GM23338 (cell line): ENCODE data around the gene ZNF335.

Experiments
- CREB1 ChIP-seq: fragments of 250-450 bp; sonication (Bioruptor Pico); IDR thresholded peaks from 2 replicates; pipeline ENCODE4 v1.5.0; 2020; ENCODE audit warnings: low read depth, mild to moderate bottlenecking, moderate library complexity
- EZH2 ChIP-seq: fragments of 200-600 bp; sonication (generic); IDR thresholded peaks from one replicate; pipeline ENCODE4 v1.8.0; 2017; ENCODE audit warnings: antibody characterized with exemption, mild to moderate bottlenecking, low read depth; ENCODE audit not compliant: unreplicated experiment
- EZH2phosphoT487 ChIP-seq: fragments of 200-600 bp; sonication (generic); IDR thresholded peaks from one replicate; pipeline ENCODE4 v1.8.1; 2018; ENCODE audit warnings: antibody characterized with exemption; ENCODE audit not compliant: unreplicated experiment
- JUNB ChIP-seq: IDR thresholded peaks from one replicate; pipeline ENCODE4 v1.6.1; 2016; ENCODE audit warnings: antibody characterized with exemption; ENCODE audit not compliant: unreplicated experiment
- POLR2AphosphoS5 ChIP-seq: IDR thresholded peaks from 2 replicates; pipeline ENCODE4 v1.6.1; 2016; ENCODE audit warnings: antibody characterized with exemption, low read depth
- ZNF114 ChIP-seq: fragments of 250-450 bp; sonication (Bioruptor Pico); IDR thresholded peaks from 2 replicates; pipeline ENCODE4 v1.5.0; 2020; ENCODE audit warnings: mild to moderate bottlenecking, moderate library complexity
- TF ChIP-seq, protein P1 (sequence below), 2 experiments: fragments of 200-600 bp in 1 of 2; sonication (generic) in 1 of 2; conservative IDR thresholded peaks; 2 replicates each; pipeline versions ENCODE4 v1.5.1 to v1.6.1; 2016 to 2017; ENCODE audit warnings: antibody characterized with exemption in 2 of 2, low read depth in 2 of 2, mild to moderate bottlenecking in 2 of 2, moderate library complexity in 1 of 2
- TF ChIP-seq, protein P2 (sequence below): IDR thresholded peaks from one replicate; pipeline ENCODE4 v1.6.1; 2018; ENCODE audit warnings: antibody characterized with exemption; ENCODE audit not compliant: unreplicated experiment
- TF ChIP-seq, protein P3 (sequence below): fragments of 250-450 bp; sonication (Bioruptor Pico); IDR thresholded peaks from 2 replicates; pipeline ENCODE4 v1.5.0; 2020; ENCODE audit warnings: mild to moderate bottlenecking, moderate library complexity

DNA sequence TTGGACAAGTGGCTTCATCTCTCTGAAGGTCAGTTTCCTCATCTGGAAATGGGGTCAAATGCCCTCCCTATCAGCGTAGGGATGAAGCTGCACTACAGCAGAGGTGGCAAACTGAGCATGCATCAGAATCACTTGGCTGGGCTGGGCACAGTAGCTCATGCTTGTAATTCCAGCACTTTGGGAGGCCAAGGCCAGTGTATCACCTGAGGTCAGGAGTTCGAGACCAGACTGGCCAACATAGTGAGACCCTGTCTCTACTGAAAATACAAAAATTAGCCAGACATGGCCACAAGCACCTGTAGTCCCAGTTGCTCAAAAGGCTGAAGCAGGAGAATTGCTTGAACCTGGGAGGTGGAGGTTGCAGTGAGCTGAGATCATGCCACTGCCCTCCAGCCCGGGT, 30.0 kb upstream of the ZNF335 start:
- TF ChIP-seq, protein P1, sequence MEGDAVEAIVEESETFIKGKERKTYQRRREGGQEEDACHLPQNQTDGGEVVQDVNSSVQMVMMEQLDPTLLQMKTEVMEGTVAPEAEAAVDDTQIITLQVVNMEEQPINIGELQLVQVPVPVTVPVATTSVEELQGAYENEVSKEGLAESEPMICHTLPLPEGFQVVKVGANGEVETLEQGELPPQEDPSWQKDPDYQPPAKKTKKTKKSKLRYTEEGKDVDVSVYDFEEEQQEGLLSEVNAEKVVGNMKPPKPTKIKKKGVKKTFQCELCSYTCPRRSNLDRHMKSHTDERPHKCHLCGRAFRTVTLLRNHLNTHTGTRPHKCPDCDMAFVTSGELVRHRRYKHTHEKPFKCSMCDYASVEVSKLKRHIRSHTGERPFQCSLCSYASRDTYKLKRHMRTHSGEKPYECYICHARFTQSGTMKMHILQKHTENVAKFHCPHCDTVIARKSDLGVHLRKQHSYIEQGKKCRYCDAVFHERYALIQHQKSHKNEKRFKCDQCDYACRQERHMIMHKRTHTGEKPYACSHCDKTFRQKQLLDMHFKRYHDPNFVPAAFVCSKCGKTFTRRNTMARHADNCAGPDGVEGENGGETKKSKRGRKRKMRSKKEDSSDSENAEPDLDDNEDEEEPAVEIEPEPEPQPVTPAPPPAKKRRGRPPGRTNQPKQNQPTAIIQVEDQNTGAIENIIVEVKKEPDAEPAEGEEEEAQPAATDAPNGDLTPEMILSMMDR (conservative IDR thresholded peaks at IDR 0.05; ENCODE audit: low read depth in 2 of 2) = no peak
- TF ChIP-seq, protein P2, sequence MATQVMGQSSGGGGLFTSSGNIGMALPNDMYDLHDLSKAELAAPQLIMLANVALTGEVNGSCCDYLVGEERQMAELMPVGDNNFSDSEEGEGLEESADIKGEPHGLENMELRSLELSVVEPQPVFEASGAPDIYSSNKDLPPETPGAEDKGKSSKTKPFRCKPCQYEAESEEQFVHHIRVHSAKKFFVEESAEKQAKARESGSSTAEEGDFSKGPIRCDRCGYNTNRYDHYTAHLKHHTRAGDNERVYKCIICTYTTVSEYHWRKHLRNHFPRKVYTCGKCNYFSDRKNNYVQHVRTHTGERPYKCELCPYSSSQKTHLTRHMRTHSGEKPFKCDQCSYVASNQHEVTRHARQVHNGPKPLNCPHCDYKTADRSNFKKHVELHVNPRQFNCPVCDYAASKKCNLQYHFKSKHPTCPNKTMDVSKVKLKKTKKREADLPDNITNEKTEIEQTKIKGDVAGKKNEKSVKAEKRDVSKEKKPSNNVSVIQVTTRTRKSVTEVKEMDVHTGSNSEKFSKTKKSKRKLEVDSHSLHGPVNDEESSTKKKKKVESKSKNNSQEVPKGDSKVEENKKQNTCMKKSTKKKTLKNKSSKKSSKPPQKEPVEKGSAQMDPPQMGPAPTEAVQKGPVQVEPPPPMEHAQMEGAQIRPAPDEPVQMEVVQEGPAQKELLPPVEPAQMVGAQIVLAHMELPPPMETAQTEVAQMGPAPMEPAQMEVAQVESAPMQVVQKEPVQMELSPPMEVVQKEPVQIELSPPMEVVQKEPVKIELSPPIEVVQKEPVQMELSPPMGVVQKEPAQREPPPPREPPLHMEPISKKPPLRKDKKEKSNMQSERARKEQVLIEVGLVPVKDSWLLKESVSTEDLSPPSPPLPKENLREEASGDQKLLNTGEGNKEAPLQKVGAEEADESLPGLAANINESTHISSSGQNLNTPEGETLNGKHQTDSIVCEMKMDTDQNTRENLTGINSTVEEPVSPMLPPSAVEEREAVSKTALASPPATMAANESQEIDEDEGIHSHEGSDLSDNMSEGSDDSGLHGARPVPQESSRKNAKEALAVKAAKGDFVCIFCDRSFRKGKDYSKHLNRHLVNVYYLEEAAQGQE = no peak
- no peak for TF ChIP-seq EZH2phosphoT487
- no peak for TF ChIP-seq POLR2AphosphoS5
- no peak for TF ChIP-seq JUNB
- no peak for TF ChIP-seq EZH2
- TF ChIP-seq ZNF114 (CRISPR knock-in tag) = no peak
- TF ChIP-seq, protein P3, sequence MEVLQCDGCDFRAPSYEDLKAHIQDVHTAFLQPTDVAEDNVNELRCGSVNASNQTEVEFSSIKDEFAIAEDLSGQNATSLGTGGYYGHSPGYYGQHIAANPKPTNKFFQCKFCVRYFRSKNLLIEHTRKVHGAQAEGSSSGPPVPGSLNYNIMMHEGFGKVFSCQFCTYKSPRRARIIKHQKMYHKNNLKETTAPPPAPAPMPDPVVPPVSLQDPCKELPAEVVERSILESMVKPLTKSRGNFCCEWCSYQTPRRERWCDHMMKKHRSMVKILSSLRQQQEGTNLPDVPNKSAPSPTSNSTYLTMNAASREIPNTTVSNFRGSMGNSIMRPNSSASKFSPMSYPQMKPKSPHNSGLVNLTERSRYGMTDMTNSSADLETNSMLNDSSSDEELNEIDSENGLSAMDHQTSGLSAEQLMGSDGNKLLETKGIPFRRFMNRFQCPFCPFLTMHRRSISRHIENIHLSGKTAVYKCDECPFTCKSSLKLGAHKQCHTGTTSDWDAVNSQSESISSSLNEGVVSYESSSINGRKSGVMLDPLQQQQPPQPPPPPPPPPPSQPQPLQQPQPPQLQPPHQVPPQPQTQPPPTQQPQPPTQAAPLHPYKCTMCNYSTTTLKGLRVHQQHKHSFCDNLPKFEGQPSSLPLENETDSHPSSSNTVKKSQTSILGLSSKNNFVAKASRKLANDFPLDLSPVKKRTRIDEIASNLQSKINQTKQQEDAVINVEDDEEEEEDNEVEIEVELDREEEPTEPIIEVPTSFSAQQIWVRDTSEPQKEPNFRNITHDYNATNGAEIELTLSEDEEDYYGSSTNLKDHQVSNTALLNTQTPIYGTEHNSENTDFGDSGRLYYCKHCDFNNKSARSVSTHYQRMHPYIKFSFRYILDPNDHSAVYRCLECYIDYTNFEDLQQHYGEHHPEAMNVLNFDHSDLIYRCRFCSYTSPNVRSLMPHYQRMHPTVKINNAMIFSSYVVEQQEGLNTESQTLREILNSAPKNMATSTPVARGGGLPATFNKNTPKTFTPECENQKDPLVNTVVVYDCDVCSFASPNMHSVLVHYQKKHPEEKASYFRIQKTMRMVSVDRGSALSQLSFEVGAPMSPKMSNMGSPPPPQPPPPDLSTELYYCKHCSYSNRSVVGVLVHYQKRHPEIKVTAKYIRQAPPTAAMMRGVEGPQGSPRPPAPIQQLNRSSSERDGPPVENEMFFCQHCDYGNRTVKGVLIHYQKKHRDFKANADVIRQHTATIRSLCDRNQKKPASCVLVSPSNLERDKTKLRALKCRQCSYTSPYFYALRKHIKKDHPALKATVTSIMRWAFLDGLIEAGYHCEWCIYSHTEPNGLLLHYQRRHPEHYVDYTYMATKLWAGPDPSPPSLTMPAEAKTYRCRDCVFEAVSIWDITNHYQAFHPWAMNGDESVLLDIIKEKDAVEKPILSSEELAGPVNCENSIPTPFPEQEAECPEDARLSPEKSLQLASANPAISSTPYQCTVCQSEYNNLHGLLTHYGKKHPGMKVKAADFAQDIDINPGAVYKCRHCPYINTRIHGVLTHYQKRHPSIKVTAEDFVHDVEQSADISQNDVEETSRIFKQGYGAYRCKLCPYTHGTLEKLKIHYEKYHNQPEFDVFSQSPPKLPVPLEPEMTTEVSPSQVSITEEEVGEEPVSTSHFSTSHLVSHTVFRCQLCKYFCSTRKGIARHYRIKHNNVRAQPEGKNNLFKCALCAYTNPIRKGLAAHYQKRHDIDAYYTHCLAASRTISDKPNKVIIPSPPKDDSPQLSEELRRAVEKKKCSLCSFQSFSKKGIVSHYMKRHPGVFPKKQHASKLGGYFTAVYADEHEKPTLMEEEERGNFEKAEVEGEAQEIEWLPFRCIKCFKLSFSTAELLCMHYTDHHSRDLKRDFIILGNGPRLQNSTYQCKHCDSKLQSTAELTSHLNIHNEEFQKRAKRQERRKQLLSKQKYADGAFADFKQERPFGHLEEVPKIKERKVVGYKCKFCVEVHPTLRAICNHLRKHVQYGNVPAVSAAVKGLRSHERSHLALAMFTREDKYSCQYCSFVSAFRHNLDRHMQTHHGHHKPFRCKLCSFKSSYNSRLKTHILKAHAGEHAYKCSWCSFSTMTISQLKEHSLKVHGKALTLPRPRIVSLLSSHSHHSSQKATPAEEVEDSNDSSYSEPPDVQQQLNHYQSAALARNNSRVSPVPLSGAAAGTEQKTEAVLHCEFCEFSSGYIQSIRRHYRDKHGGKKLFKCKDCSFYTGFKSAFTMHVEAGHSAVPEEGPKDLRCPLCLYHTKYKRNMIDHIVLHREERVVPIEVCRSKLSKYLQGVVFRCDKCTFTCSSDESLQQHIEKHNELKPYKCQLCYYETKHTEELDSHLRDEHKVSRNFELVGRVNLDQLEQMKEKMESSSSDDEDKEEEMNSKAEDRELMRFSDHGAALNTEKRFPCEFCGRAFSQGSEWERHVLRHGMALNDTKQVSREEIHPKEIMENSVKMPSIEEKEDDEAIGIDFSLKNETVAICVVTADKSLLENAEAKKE (CRISPR knock-in tag) = no peak
- no peak for TF ChIP-seq CREB1 (CRISPR knock-in tag)
